GM12878 (cell line): ENCODE data around the gene HINT2. TPM values are rescaled to one million over a fixed set of nuclear protein-coding genes. Genes with fewer than 3 reads are reported as not detected.

ENCODE experiments used
- CEBPB ChIP-seq, 2 experiments: fragments of 150-350 bp in 1 of 2; IDR thresholded peaks; 2 replicates each; pipeline ENCODE4 v1.6.1; 2012 to 2014; ENCODE audit warnings: low read depth in 2 of 2, low read length in 2 of 2, borderline replicate concordance in 1 of 2, inconsistent platforms in 1 of 2
- E2F4 ChIP-seq: IDR thresholded peaks from 2 replicates; pipeline ENCODE4 v1.6.1; 2012; ENCODE audit warnings: low read depth, low read length, improper control_type of control experiment
- FOXM1 ChIP-seq: IDR thresholded peaks from 2 replicates; pipeline ENCODE4 v1.6.1; 2012; ENCODE audit warnings: low read depth, mild to moderate bottlenecking, inconsistent platforms, low read length, moderate library complexity
- HCFC1 ChIP-seq: fragments of 150-350 bp; IDR thresholded peaks from 2 replicates; pipeline ENCODE4 v1.6.1; 2014; ENCODE audit warnings: low read length
- HDAC2 ChIP-seq: fragments of 200-600 bp; sonication (generic); IDR thresholded peaks from 2 replicates; pipeline ENCODE4 v1.6.1; 2017
- HDAC6 ChIP-seq: fragments of 200-600 bp; sonication (generic); IDR thresholded peaks from one replicate; pipeline ENCODE4 v1.8.0; 2017; ENCODE audit warnings: antibody characterized with exemption; ENCODE audit not compliant: unreplicated experiment
- HDGF ChIP-seq: fragments of 450-650 bp; IDR thresholded peaks from 2 replicates; pipeline ENCODE4 v1.6.1; 2016; ENCODE audit warnings: antibody characterized with exemption
- IKZF2 ChIP-seq, 2 experiments: fragments of 450-650 bp; IDR thresholded peaks; 2 replicates each; pipeline ENCODE4 v1.6.1; 2017; ENCODE audit warnings: mild to moderate bottlenecking in 2 of 2, moderate library complexity in 2 of 2
- IRF4 ChIP-seq: IDR thresholded peaks from 2 replicates; pipeline ENCODE4 v1.6.1; 2011; ENCODE audit warnings: low read depth, low read length
- JUND ChIP-seq: IDR thresholded peaks from 2 replicates; pipeline ENCODE4 v1.6.1; 2012; ENCODE audit warnings: low read depth, mild to moderate bottlenecking, low read length, improper control_type of control experiment, moderate library complexity
- LARP7 ChIP-seq: fragments of 450-650 bp; IDR thresholded peaks from 2 replicates; pipeline ENCODE4 v1.6.1; 2017; ENCODE audit warnings: mild to moderate bottlenecking
- MEF2A ChIP-seq: IDR thresholded peaks from 2 replicates; pipeline ENCODE4 v1.6.1; 2011; ENCODE audit warnings: low read depth, mild to moderate bottlenecking, low read length, moderate library complexity; ENCODE audit not compliant: insufficient read depth
- NR2C2 ChIP-seq: IDR thresholded peaks from 2 replicates; pipeline ENCODE4 v1.6.1; 2011; ENCODE audit warnings: borderline replicate concordance, low read depth; ENCODE audit not compliant: control insufficient read depth, insufficient read length
- PKNOX1 ChIP-seq: fragments of 450-650 bp; IDR thresholded peaks from 2 replicates; pipeline ENCODE4 v1.6.1; 2016; ENCODE audit warnings: mild to moderate bottlenecking
- POU2F2 ChIP-seq: IDR thresholded peaks from 3 replicates; pipeline ENCODE4 v1.6.1; 2011; ENCODE audit warnings: low read depth, mild to moderate bottlenecking, low read length, borderline replicate concordance
- TCF3 ChIP-seq: IDR thresholded peaks from 2 replicates; pipeline ENCODE4 v1.6.1; 2012; ENCODE audit warnings: low read depth, mild to moderate bottlenecking, low read length, borderline replicate concordance; ENCODE audit not compliant: insufficient read depth
- TCF7 ChIP-seq: IDR thresholded peaks from 2 replicates; pipeline ENCODE4 v1.6.1; 2014; ENCODE audit warnings: antibody characterized with exemption, borderline replicate concordance
- polyA plus RNA-seq, 11 experiments: library from polyadenylated mRNA; depleted of rRNA in 4 of 11; unstranded in 6 of 11; stranded (reverse) in 5 of 11; fragments of >200 nt; fragmentation: Nextera tagmentation in 4 of 11; fragmentation: Illumina TruSeq in 1 of 11; extraction: Ambion mirVana in 4 of 11; extraction: Trizol in 1 of 11; gene quantifications; 1 replicate in 1 of 11; 2 replicates in 10 of 11; pipeline versions ENCODE4 v1.2.1 to v1.2.3, GENCODE V29; 2011 to 2016; ENCODE audit warnings: inconsistent platforms in 2 of 11, missing spikeins in 2 of 11, low read depth in 1 of 11
- total RNA-seq, 4 experiments: library from RNA; depleted of rRNA in 3 of 4; stranded (reverse); fragments of >200 nt in 3 of 4; fragmentation: Illumina TruSeq in 1 of 4; extraction: Trizol in 1 of 4; gene quantifications; 2 replicates each; pipeline versions ENCODE4 v1.2.1 to v1.2.3, GENCODE V29; 2013 to 2021
- TF ChIP-seq, protein P1 (sequence below): IDR thresholded peaks from 2 replicates; pipeline ENCODE4 v1.6.1; 2011; ENCODE audit warnings: mild to moderate bottlenecking, low read depth, low read length, moderate library complexity; ENCODE audit not compliant: insufficient replicate concordance
- TF ChIP-seq, protein P2 (sequence below): IDR thresholded peaks from 2 replicates; pipeline ENCODE4 v1.6.1; 2011; ENCODE audit warnings: low read depth, low read length, improper control_type of control experiment, borderline replicate concordance
- TF ChIP-seq, protein P3 (sequence below): IDR thresholded peaks from 2 replicates; pipeline ENCODE4 v1.6.1; 2012; ENCODE audit warnings: improper control_type of control experiment, low read depth, low read length; ENCODE audit not compliant: insufficient replicate concordance

HINT2 gene
- total and polyA plus RNA-seq, 10 of the 15 experiments (the other 5 are each of a cell fraction or from before 2014, with no cell fraction given), result 12.1 to 144 (median 51.7) TPM

DNA sequence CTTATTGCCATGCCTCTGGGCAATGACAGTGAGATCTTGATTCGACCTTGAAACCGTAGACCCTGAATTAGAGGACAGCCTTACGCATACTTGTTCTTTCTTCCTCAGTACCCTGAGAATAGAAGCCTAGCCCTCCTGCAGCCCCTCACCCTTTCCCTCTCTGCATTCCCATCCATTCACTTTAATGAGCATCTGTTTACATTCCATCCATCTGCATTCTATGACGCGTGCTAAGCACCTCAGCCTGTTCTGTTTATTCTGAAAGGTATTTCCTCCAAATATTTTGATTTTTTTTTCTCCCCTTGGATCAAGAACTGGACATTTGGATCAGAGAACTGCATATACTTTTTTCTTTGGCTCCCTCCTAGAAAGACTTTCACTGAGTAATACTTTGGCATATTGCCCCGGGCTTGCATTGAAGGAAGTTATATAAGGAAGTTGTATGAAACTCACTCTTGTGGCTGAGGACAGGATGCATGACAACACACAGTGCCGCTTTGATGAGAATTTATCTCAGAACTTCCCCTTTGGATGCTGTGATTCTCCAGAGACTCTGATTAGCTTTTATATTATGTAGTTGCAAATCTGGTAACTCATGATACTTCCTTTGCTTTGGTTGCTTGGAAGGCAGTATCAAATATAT, 29.9 kb upstream of the HINT2 start (continued):
- TF ChIP-seq IKZF2 (IDR thresholded peaks at IDR 0.05) (peak; percentile 77 to 82; a peak in 2 of 4 replicates), LARP7 (no peak), HDAC2 (no peak), NR2C2 (no peak), IRF4 (no peak), PKNOX1 (no peak), E2F4 (no peak), TCF7 (no peak), JUND (no peak), HCFC1 (no peak), HDAC6 (no peak), TCF3 (no peak), FOXM1 (peak; percentile 47; the same call in 1 of the 2 replicates), CEBPB (IDR thresholded peaks at IDR 0.05; ENCODE audit: borderline replicate concordance in 1 of 2, low read depth in 2 of 2, low read length in 2 of 2) (no peak), POU2F2 (no peak), MEF2A (no peak), HDGF (no peak)
- TF ChIP-seq, protein P1, sequence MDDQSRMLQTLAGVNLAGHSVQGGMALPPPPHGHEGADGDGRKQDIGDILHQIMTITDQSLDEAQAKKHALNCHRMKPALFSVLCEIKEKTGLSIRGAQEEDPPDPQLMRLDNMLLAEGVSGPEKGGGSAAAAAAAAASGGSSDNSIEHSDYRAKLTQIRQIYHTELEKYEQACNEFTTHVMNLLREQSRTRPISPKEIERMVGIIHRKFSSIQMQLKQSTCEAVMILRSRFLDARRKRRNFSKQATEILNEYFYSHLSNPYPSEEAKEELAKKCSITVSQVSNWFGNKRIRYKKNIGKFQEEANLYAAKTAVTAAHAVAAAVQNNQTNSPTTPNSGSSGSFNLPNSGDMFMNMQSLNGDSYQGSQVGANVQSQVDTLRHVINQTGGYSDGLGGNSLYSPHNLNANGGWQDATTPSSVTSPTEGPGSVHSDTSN, result no peak
- TF ChIP-seq, protein P2, sequence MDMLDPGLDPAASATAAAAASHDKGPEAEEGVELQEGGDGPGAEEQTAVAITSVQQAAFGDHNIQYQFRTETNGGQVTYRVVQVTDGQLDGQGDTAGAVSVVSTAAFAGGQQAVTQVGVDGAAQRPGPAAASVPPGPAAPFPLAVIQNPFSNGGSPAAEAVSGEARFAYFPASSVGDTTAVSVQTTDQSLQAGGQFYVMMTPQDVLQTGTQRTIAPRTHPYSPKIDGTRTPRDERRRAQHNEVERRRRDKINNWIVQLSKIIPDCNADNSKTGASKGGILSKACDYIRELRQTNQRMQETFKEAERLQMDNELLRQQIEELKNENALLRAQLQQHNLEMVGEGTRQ, result no peak
- TF ChIP-seq, protein P3, sequence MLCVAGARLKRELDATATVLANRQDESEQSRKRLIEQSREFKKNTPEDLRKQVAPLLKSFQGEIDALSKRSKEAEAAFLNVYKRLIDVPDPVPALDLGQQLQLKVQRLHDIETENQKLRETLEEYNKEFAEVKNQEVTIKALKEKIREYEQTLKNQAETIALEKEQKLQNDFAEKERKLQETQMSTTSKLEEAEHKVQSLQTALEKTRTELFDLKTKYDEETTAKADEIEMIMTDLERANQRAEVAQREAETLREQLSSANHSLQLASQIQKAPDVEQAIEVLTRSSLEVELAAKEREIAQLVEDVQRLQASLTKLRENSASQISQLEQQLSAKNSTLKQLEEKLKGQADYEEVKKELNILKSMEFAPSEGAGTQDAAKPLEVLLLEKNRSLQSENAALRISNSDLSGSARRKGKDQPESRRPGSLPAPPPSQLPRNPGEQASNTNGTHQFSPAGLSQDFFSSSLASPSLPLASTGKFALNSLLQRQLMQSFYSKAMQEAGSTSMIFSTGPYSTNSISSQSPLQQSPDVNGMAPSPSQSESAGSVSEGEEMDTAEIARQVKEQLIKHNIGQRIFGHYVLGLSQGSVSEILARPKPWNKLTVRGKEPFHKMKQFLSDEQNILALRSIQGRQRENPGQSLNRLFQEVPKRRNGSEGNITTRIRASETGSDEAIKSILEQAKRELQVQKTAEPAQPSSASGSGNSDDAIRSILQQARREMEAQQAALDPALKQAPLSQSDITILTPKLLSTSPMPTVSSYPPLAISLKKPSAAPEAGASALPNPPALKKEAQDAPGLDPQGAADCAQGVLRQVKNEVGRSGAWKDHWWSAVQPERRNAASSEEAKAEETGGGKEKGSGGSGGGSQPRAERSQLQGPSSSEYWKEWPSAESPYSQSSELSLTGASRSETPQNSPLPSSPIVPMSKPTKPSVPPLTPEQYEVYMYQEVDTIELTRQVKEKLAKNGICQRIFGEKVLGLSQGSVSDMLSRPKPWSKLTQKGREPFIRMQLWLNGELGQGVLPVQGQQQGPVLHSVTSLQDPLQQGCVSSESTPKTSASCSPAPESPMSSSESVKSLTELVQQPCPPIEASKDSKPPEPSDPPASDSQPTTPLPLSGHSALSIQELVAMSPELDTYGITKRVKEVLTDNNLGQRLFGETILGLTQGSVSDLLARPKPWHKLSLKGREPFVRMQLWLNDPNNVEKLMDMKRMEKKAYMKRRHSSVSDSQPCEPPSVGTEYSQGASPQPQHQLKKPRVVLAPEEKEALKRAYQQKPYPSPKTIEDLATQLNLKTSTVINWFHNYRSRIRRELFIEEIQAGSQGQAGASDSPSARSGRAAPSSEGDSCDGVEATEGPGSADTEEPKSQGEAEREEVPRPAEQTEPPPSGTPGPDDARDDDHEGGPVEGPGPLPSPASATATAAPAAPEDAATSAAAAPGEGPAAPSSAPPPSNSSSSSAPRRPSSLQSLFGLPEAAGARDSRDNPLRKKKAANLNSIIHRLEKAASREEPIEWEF, result no peak
